PC-9 (cell line): ENCODE measurements around the gene TAF4. TPM values are rescaled to one million over a fixed set of nuclear protein-coding genes. Genes with fewer than 3 reads are reported as not detected.

ENCODE experiments used
- BruUV-seq: library from RNA; stranded (reverse); fragments of 400-500 nt; replicated peaks from 2 replicates; lab custom pipeline; 2021; lab: Mats Ljungman, UMichigan
- CTCF ChIA-PET: fragments of 300-600 bp; sonication (Branson Sonifier 250); formaldehyde crosslinking; loops from one replicate; lab custom pipeline; 2022; ENCODE audit warnings: antibody characterized with exemption; lab: Charles Lee
- POLR2A ChIA-PET: fragments of 300-600 bp; sonication (Branson Sonifier 250); formaldehyde crosslinking; loops from one replicate; lab custom pipeline; 2022; ENCODE audit warnings: antibody characterized with exemption; ENCODE audit not compliant: unreplicated experiment; lab: Charles Lee
- DNase-seq, 2 experiments: peaks; one replicate each; pipeline versions ENCODE4 v3.0.0 to v3.0.0-alpha.2; 2015 to 2022; ENCODE audit warnings: mixed read lengths in 1 of 2
- H2AFZ ChIP-seq: fragments of 200-600 bp; sonication (generic); 2 replicates; pipeline ENCODE4 v1.8.1; 2017; ENCODE audit warnings: antibody characterized with exemption
- H3F3A ChIP-seq: fragments of 200-600 bp; sonication (generic); 2 replicates; pipeline ENCODE4 v1.8.1; 2017; ENCODE audit warnings: antibody characterized with exemption, mild to moderate bottlenecking, low read depth; ENCODE audit not compliant: insufficient read depth
- H3K27ac ChIP-seq: fragments of 200-600 bp; sonication (generic); 2 replicates; pipeline ENCODE4 v1.6.1; 2016; ENCODE audit warnings: mixed run types
- H3K27me3 ChIP-seq: fragments of 200-600 bp; sonication (generic); 2 replicates; pipeline ENCODE4 v1.6.1; 2016; ENCODE audit warnings: low read depth, mixed run types; ENCODE audit not compliant: insufficient read depth
- H3K36me3 ChIP-seq: fragments of 200-600 bp; sonication (generic); 2 replicates; pipeline ENCODE4 v1.6.1; 2016; ENCODE audit warnings: low read depth, mixed run types
- H3K4me1 ChIP-seq: fragments of 200-600 bp; sonication (generic); replicated peaks from 2 replicates; pipeline ENCODE4 v1.6.1; 2016; ENCODE audit warnings: mixed run types; ENCODE audit not compliant: insufficient read depth
- H3K4me2 ChIP-seq: fragments of 200-600 bp; sonication (generic); 2 replicates; pipeline ENCODE4 v1.6.1; 2017; ENCODE audit warnings: mixed run types
- H3K4me3 ChIP-seq: fragments of 200-600 bp; sonication (generic); 2 replicates; pipeline ENCODE4 v1.6.1; 2016; ENCODE audit warnings: mixed run types
- H3K79me2 ChIP-seq: fragments of 200-600 bp; sonication (generic); 2 replicates; pipeline ENCODE4 v1.6.1; 2017; ENCODE audit warnings: low read depth, mixed run types
- H3K9me2 ChIP-seq: fragments of 200-600 bp; sonication (generic); 2 replicates; pipeline ENCODE4 v1.8.1; 2017; ENCODE audit warnings: mild to moderate bottlenecking; ENCODE audit not compliant: insufficient read depth
- H3K9me3 ChIP-seq: fragments of 200-600 bp; sonication (generic); 2 replicates; pipeline ENCODE4 v1.8.1; 2016; ENCODE audit warnings: low read depth; ENCODE audit not compliant: insufficient read depth
- H4K20me1 ChIP-seq: fragments of 200-600 bp; sonication (generic); 2 replicates; pipeline ENCODE4 v1.8.1; 2017; ENCODE audit not compliant: insufficient read depth
- CTCF ChIP-seq: fragments of 200-600 bp; sonication (generic); conservative IDR thresholded peaks from 2 replicates; pipeline ENCODE4 v1.6.1; 2017; ENCODE audit warnings: mixed run types, antibody characterized with exemption, mild to moderate bottlenecking, moderate library complexity
- EZH2 ChIP-seq: fragments of 200-600 bp; sonication (generic); IDR thresholded peaks from 2 replicates; pipeline ENCODE4 v1.8.0; 2017; ENCODE audit warnings: antibody characterized with exemption, low read depth
- intact Hi-C: fragments of 100-400 bp; cut with micrococcal nuclease; formaldehyde crosslinking; loops from one replicate; pipeline ENCODE4 v1.10.0; 2022; ENCODE audit not compliant: unreplicated experiment
- total RNA-seq: library from RNA; stranded (reverse); gene quantifications from 2 replicates; pipeline ENCODE4 v1.2.3, GENCODE V29; 2021

TAF4 gene
- total RNA-seq, 1 experiment from 2014 or later = 32.5 TPM

DNA sequence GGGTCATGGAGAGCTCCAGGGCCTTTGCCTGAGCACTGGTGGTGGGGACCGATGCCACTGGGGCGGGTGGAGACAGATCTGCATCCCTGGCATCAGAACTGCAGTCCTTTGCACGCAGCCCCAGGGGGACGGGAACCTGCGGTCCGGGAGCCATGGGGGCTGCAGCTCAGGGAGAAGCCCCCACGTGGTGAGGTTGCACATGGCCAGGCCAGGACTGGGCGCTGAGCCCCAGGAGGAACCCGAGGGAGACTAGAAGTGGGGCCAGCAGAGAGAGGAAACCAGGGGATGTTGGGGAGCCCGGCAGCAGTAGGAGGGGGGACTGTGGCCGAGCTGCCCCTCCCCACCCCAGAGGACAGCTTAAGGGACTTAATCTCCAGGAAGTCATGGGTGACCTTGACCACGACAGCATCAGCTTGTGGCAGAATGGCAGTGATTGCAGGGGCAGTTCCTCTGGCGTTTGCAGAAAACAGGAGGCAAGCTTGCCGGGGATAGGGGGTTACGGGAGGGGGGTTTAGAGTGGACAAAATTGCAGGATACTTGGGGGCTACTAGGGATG lies 38.6 kb upstream of the TAF4 start:
- H4K20me1 ChIP-seq = no peaks in the 10 kb centered on the region
- H3K9me2 ChIP-seq = no peaks in the 10 kb centered on the region
- ChIA-PET CTCF (no interaction called here), POLR2A (no interaction called here)
- intact Hi-C loops = no loop called here
- no peak overlapping the region for H3K4me2 ChIP-seq
- H3K27ac ChIP-seq = no peak overlapping the region
- no peaks in the 10 kb centered on the region for H3F3A ChIP-seq
- peaks cover 47% of the 10 kb centered on the region for H3K9me3 ChIP-seq
- no peaks in the 10 kb centered on the region for H3K4me1 ChIP-seq
- TF ChIP-seq CTCF (no peak), EZH2 (no peak)
- no peaks in the 10 kb centered on the region for H3K79me2 ChIP-seq
- no peaks in the 10 kb centered on the region for H3K36me3 ChIP-seq
- H3K27me3 ChIP-seq = peaks cover 69% of the 10 kb centered on the region
- H2AFZ ChIP-seq = no peak overlapping the region
- DNase-seq = no peak
- no TSS peak for BruUV-seq
- no peak overlapping the region for H3K4me3 ChIP-seq

- Histone ChIP-seq H3K9me3 (peaks cover 41% of the 10 kb centered on the region), H3K4me3 (no peak overlapping the region), H3K27ac (no peak overlapping the region), H3K9me2 (no peaks in the 10 kb centered on the region), H3F3A (no peaks in the 10 kb centered on the region), H3K4me1 (no peaks in the 10 kb centered on the region), H2AFZ (no peak overlapping the region), H3K36me3 (no peaks in the 10 kb centered on the region), H3K4me2 (no peak overlapping the region), H3K27me3 (peaks cover 76% of the 10 kb centered on the region), H3K79me2 (no peaks in the 10 kb centered on the region), H4K20me1 (no peaks in the 10 kb centered on the region)
- TF ChIP-seq CTCF (no peak), EZH2 (no peak)
- no peak for DNase-seq
- intact Hi-C loops = no loop called here
- CTCF ChIA-PET = no interaction called here
- BruUV-seq = no TSS peak
- POLR2A ChIA-PET = no interaction called here
Observed at GRCh38 chr20:62103508-62104233, 38.0 kb upstream of the TAF4 start.

- POLR2A ChIA-PET = no interaction called here
- H3K4me1 ChIP-seq = no peaks in the 10 kb centered on the region
- DNase-seq = no peak
- no peaks in the 10 kb centered on the region for H4K20me1 ChIP-seq
- H3K79me2 ChIP-seq = no peaks in the 10 kb centered on the region
- intact Hi-C loops = no loop called here
- CTCF ChIA-PET = no interaction called here
- no peak overlapping the region for H2AFZ ChIP-seq
- H3K9me3 ChIP-seq = peaks cover 17% of the 10 kb centered on the region
- H3K27me3 ChIP-seq = peaks cover 81% of the 10 kb centered on the region
- no peaks in the 10 kb centered on the region for H3K36me3 ChIP-seq
- no peak overlapping the region for H3K27ac ChIP-seq
- H3F3A ChIP-seq = no peaks in the 10 kb centered on the region
- no peak overlapping the region for H3K4me3 ChIP-seq
- BruUV-seq = no TSS peak
- no peak overlapping the region for H3K4me2 ChIP-seq
- TF ChIP-seq CTCF (no peak), EZH2 (no peak)
- H3K9me2 ChIP-seq = no peaks in the 10 kb centered on the region
Observed at GRCh38 chr20:62101078-62101477, 35.4 kb upstream of the TAF4 start.
